SU-DHL-6 (cell line): Measurements from ENCODE around the gene AGAP1.

ENCODE experiments used
- H2AFZ ChIP-seq: fragments of 200-600 bp; sonication (generic); 2 replicates; pipeline ENCODE4 v1.6.1; 2014; ENCODE audit warnings: low read depth, mild to moderate bottlenecking, moderate library complexity, mixed read lengths, antibody characterized with exemption, low read length; ENCODE audit not compliant: severe bottlenecking
- H3F3A ChIP-seq: fragments of 200-600 bp; shearing (Covaris generic); 2 replicates; pipeline ENCODE4 v1.6.0; 2016; ENCODE audit warnings: antibody characterized with exemption, mild to moderate bottlenecking; ENCODE audit not compliant: insufficient read depth
- H3K27ac ChIP-seq: fragments of 200-600 bp; sonication (generic); 2 replicates; pipeline ENCODE4 v1.5.1; 2016; ENCODE audit warnings: low read depth, mild to moderate bottlenecking, low read length, moderate library complexity, mixed read lengths
- H3K27me3 ChIP-seq: fragments of 200-600 bp; sonication (generic), shearing (Covaris generic); 2 replicates; pipeline ENCODE4 v1.6.0; 2014; ENCODE audit warnings: mild to moderate bottlenecking, low read length
- H3K36me3 ChIP-seq: fragments of 200-600 bp; sonication (generic); 2 replicates; pipeline ENCODE4 v1.6.1; 2014; ENCODE audit warnings: mild to moderate bottlenecking, low read length, mixed read lengths
- H3K4me2 ChIP-seq: fragments of 300-600, 200-600 bp; shearing (Covaris generic), sonication (generic); 2 replicates; pipeline ENCODE4 v1.6.0; 2014; ENCODE audit warnings: low read length, low read depth, mild to moderate bottlenecking; ENCODE audit not compliant: poor library complexity, severe bottlenecking
- H3K4me3 ChIP-seq: fragments of 200-600 bp; sonication (generic); 2 replicates; pipeline ENCODE4 v1.5.1; 2014; ENCODE audit warnings: antibody characterized with exemption, low read length, mild to moderate bottlenecking, mixed read lengths; ENCODE audit not compliant: insufficient read depth, poor library complexity, severe bottlenecking
- H3K79me2 ChIP-seq: fragments of 200-600 bp; sonication (generic); 2 replicates; pipeline ENCODE4 v1.6.1; 2014; ENCODE audit warnings: mild to moderate bottlenecking, low read length, moderate library complexity; ENCODE audit not compliant: insufficient read depth
- H3K9ac ChIP-seq: fragments of 200-600 bp; sonication (generic); 2 replicates; pipeline ENCODE4 v1.7.0; 2014; ENCODE audit warnings: mild to moderate bottlenecking, low read length
- H3K9me2 ChIP-seq: fragments of 200-600 bp; sonication (generic); replicated peaks from 2 replicates; pipeline ENCODE4 v1.6.1; 2014; ENCODE audit warnings: low read length; ENCODE audit not compliant: insufficient read depth
- H3K9me3 ChIP-seq: fragments of 200-600 bp; sonication (generic); 2 replicates; pipeline ENCODE4 v1.6.1; 2014; ENCODE audit warnings: low read length, mixed read lengths; ENCODE audit not compliant: insufficient read depth
- H4K20me1 ChIP-seq: fragments of 200-600 bp; sonication (generic); 2 replicates; pipeline ENCODE4 v1.6.1; 2014; ENCODE audit warnings: low read depth, mild to moderate bottlenecking, antibody characterized with exemption, low read length, moderate library complexity, mixed read lengths
- CTCF ChIP-seq: fragments of 200-600 bp; sonication (generic); IDR thresholded peaks from one replicate; pipeline ENCODE4 v1.5.1; 2017; ENCODE audit warnings: antibody characterized with exemption, mild to moderate bottlenecking, low read length, moderate library complexity; ENCODE audit not compliant: insufficient read depth, poor library complexity, severe bottlenecking
- EZH2phosphoT487 ChIP-seq: fragments of 200-600 bp; sonication (generic), shearing (Covaris generic); conservative IDR thresholded peaks from 2 replicates; pipeline ENCODE4 v1.6.1; 2018; ENCODE audit warnings: mild to moderate bottlenecking, antibody characterized with exemption, low read length, moderate library complexity, mixed read lengths

The AGAP1 gene

GRCh38 chr2:235977445-235977844 lies 483.6 kb downstream of the AGAP1 start:
- H3K4me3 ChIP-seq: no peak overlapping the region
- H3K36me3 ChIP-seq: no peaks in the 10 kb centered on the region
- TF ChIP-seq CTCF (no peak), EZH2phosphoT487 (no peak)
- no peak overlapping the region for H3K4me2 ChIP-seq
- H3F3A ChIP-seq: no peaks in the 10 kb centered on the region
- no peaks in the 10 kb centered on the region for H3K27me3 ChIP-seq
- no peak overlapping the region for H3K27ac ChIP-seq
- H3K79me2 ChIP-seq: no peaks in the 10 kb centered on the region
- no peak overlapping the region for H2AFZ ChIP-seq
- no peak overlapping the region for H3K9ac ChIP-seq
- no peaks in the 10 kb centered on the region for H3K9me2 ChIP-seq
- no peaks in the 10 kb centered on the region for H3K9me3 ChIP-seq
- H4K20me1 ChIP-seq: no peaks in the 10 kb centered on the region

GRCh38 chr2:235978022-235978421 lies 484.2 kb downstream of the AGAP1 start:
- no peak overlapping the region for H3K27ac ChIP-seq
- H3K9me2 ChIP-seq: no peaks in the 10 kb centered on the region
- H3K9ac ChIP-seq: no peak overlapping the region
- H3K79me2 ChIP-seq: no peaks in the 10 kb centered on the region
- H3K4me3 ChIP-seq: no peak overlapping the region
- no peaks in the 10 kb centered on the region for H3F3A ChIP-seq
- H3K27me3 ChIP-seq: no peaks in the 10 kb centered on the region
- TF ChIP-seq EZH2phosphoT487 (no peak), CTCF (no peak)
- H3K9me3 ChIP-seq: no peaks in the 10 kb centered on the region
- no peak overlapping the region for H3K4me2 ChIP-seq
- H2AFZ ChIP-seq: no peak overlapping the region
- no peaks in the 10 kb centered on the region for H4K20me1 ChIP-seq
- no peaks in the 10 kb centered on the region for H3K36me3 ChIP-seq

- Histone ChIP-seq H3K27me3 (no peaks in the 10 kb centered on the region), H3K36me3 (no peaks in the 10 kb centered on the region), H3K4me2 (no peak overlapping the region), H3K27ac (no peak overlapping the region), H4K20me1 (no peaks in the 10 kb centered on the region), H3K9ac (no peak overlapping the region), H3F3A (no peaks in the 10 kb centered on the region), H3K79me2 (no peaks in the 10 kb centered on the region), H3K9me2 (no peaks in the 10 kb centered on the region), H3K9me3 (no peaks in the 10 kb centered on the region), H2AFZ (no peak overlapping the region), H3K4me3 (no peak overlapping the region)
- no peak for TF ChIP-seq CTCF
Measured at GRCh38 chr2:235979037-235979436, 485.2 kb downstream of the AGAP1 start.
